ENCODE data around the gene PPP1R16B.

- TF ChIP-seq CTCF (IDR thresholded peaks at IDR 0.05; ENCODE audit: insufficient read depth, low read length, poor library complexity, severe bottlenecking) (no peak), EZH2phosphoT487 (conservative IDR thresholded peaks at IDR 0.05; ENCODE audit: low read length) (no peak)
These were observed 82.7 kb downstream of the PPP1R16B start for GRCh38 chr20:38888059-38888831.

Measured in SU-DHL-6 (cell line).